ENCODE measurements around the gene PDF.

The PDF gene

DNA sequence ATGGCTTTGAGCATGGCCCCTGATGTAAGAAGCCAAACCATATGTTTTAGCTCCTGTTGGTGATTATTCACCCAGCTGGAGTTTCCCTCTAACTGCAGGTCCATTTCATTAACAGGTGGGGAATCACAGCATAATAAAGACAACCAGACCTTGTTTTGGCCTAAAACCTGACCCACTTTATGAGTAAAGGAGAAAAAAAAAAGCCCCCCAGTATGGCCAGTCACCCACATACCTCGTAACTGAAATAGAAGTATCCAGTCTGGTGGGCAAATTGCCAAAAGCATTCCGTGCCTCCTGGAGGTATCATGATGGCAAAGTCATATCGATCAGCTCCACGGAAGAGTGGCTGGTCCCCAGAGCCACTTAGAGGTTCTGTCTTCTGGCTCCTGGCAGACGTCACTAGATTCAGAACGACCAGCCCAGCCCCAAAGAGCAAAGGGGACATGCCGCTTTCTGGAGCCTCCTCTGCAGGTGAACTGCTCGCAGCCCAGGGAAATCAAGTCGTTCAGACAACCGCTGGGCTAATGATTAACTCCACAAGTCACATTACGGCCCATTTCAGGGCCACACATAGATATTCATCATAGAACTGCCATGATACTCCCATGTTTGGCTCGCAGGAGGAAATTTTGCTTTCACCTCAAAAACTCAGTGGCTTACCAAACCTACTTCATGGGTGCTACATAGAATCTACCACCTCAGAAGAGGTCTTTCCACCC is 21.1 kb upstream of the PDF start, which contains the start of gene TMED6:
Gene TMED6, minus strand, starts transcription at position 478 of the 719 bp plus-strand sequence. Its CDS starts 33 bp downstream, at position 445.
- DNase-seq (ENCODE audit: low spot score) = no peak
- TF ChIP-seq, protein P1, sequence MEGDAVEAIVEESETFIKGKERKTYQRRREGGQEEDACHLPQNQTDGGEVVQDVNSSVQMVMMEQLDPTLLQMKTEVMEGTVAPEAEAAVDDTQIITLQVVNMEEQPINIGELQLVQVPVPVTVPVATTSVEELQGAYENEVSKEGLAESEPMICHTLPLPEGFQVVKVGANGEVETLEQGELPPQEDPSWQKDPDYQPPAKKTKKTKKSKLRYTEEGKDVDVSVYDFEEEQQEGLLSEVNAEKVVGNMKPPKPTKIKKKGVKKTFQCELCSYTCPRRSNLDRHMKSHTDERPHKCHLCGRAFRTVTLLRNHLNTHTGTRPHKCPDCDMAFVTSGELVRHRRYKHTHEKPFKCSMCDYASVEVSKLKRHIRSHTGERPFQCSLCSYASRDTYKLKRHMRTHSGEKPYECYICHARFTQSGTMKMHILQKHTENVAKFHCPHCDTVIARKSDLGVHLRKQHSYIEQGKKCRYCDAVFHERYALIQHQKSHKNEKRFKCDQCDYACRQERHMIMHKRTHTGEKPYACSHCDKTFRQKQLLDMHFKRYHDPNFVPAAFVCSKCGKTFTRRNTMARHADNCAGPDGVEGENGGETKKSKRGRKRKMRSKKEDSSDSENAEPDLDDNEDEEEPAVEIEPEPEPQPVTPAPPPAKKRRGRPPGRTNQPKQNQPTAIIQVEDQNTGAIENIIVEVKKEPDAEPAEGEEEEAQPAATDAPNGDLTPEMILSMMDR (conservative IDR thresholded peaks at IDR 0.05; ENCODE audit: low read depth) = no peak
- POLR2A ChIA-PET (ENCODE audit: low non-redundant PET) = no interaction called here
- CTCF ChIA-PET = interaction anchor here (0.6 to 0.7 kb wide), 2 partner anchors 34 to 249 kb away, joined by 3 to 5 read pairs; partner anchors contain the start of gene TERF2
- H3K27ac ChIP-seq = no peak within 1 kb of the TSS; the same call in 1 of the 2 replicates

DNA sequence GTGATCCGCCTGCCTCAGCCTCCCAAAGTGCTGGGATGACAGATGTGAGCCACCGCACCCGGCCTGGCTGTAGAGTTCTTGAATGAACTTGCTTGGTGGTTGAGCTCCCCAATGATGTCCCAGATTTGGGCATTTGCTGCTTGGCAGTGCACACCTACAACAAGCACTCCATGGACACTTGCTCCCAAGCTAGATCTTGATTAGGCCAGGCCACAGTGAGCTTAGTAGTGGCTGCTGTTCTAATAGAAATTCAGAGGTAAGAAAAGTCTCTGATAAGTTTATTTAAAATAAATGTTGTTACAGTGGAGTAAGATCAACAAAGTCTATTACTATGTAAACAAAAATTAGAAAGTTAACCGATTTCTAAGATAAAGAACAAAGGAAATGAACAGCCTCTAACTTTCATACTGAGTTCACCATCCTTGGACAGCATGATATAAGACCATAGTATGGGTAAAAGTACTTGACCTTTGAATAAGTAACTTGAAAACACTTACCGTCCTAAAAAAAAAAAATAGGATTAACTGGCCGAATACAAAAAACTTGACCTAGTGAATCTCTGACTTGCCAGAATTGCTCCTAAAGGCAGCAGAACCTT is 20.2 kb upstream of the PDF start:
- DNase-seq (ENCODE audit: low spot score) = no peak
- TF ChIP-seq, protein P1 (conservative IDR thresholded peaks at IDR 0.05; ENCODE audit: low read depth) = no peak
- H3K27ac ChIP-seq = no peak overlapping the region; the same call in 1 of the 2 replicates
- ChIA-PET POLR2A (ENCODE audit: low non-redundant PET) (interaction anchor here (0.5 kb wide), 1 partner anchor 139 kb away, joined by 5 read pairs; no protein-coding TSS in a partner anchor), CTCF (no interaction called here)

DNA sequence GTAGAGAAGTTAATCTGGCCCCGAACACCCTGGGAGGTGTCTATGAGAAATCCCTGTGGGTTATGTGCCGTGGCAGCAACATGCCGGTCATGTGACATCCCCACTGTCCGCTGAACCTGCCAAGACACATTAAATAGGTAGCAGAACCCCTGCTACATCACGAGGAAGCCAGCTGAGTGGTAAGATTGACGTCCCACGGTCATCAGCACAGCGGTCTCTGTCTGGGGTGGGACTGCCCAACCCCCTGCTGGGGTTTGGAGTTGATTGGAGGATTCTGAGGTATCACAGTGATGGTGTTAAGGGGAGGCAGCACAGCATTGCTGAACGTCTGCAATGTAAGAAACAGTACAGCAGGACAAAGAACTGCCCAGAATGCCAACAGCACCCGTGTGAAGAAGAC is 19.1 kb upstream of the PDF start:
- no peak for DNase-seq (ENCODE audit: low spot score)
- ChIA-PET POLR2A (ENCODE audit: low non-redundant PET) (no interaction called here), CTCF (no interaction called here)
- H3K27ac ChIP-seq = no peak overlapping the region
- TF ChIP-seq, protein P1 (conservative IDR thresholded peaks at IDR 0.05; ENCODE audit: low read depth) = no peak

DNA sequence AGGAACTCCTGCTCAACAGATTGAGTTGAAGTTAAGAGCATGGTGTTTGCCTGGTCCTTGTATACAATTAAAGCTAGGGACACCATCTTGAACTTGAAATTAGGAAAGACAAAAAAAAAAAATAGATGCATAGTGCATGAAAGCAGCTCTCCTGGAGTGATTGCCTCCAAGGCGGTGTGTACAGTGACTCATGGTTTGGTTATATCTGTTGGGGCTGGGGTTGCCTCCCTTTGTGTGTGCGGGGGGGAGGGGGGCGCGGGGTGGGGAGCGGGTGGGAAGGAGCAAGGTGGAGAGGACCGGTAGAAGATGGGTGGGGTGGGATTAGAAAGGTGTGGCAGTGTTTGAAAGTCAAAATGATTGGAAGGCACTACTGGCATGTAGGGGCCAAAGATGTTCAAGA is 17.8 kb upstream of the PDF start:
- POLR2A ChIA-PET (ENCODE audit: low non-redundant PET) = no interaction called here

DNA sequence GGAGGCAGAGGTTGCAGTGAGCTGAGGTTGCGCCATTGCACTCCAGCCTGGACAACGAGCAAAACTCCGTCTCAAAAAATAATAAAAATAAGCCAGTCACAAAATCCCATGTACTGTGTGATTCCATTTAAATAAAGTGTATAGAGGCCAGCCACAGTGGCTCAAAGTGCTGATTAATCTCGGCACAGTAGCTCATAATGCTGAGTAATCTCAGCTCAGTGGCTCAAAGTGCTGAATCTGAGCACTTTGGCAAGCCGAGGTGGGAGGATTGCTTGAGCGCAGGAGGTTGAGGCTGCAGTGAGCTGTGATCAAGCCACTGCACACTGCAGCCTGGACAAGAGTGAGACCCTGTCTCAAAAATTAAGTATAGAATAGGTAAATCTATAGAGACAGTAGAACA is 16.3 kb upstream of the PDF start:
- CTCF ChIA-PET = no interaction called here
- TF ChIP-seq, protein P1 (conservative IDR thresholded peaks at IDR 0.05; ENCODE audit: low read depth) = no peak
- POLR2A ChIA-PET (ENCODE audit: low non-redundant PET) = no interaction called here
- no peak for DNase-seq (ENCODE audit: low spot score)
- H3K27ac ChIP-seq = peak overlapping the region; percentile 3; the same call in 1 of the 2 replicates

More for the DNA sequence above, 17.8 kb upstream of the PDF start:
- TF ChIP-seq, protein P1 (conservative IDR thresholded peaks at IDR 0.05; ENCODE audit: low read depth) = no peak
- DNase-seq (ENCODE audit: low spot score) = no peak
- H3K27ac ChIP-seq = 0 out of 2 replicates have a peak overlapping the region, but pooled peaks have one; percentile 15
- CTCF ChIA-PET = interaction anchor here (0.6 kb wide), 1 partner anchor 1108 kb away, joined by 3 read pairs; no protein-coding TSS in a partner anchor

DNA sequence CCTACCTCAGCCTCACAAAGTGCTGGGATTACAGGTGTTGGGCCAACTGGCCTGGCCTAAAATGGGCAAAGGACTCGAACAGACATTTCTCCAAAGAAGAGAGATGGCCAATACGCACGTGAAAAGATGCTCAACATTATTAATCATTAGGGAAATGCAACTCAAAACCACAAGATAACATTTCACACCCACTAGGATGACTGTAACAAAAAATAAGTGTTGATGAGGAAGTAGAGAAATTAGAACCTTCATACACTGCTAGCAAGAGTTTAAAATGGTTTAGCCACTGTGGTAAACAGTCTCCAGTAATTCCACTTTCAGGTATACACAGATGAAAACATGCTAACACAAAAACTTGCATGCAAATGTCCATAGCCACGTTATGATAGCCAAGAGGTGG is 15.5 kb upstream of the PDF start:
- H3K27ac ChIP-seq = no peak overlapping the region
- TF ChIP-seq, protein P1 (conservative IDR thresholded peaks at IDR 0.05; ENCODE audit: low read depth) = no peak
- ChIA-PET POLR2A (ENCODE audit: low non-redundant PET) (no interaction called here), CTCF (interaction anchor here (0.6 kb wide), 1 partner anchor 748 kb away, joined by 3 read pairs; no protein-coding TSS in a partner anchor)
- no peak for DNase-seq (ENCODE audit: low spot score)
